Dermis blood vessel endothelial cell (primary cell): ENCODE measurements around the gene ASGR2. TPM values are rescaled to one million over a fixed set of nuclear protein-coding genes. Genes with fewer than 3 reads are reported as not detected.
"Not testable (repeated sequence)": the region's sequence is repeated elsewhere in the genome, so short reads cannot be mapped to it uniquely, and the experiment has no call there.

Experiments
- DNase-seq: peaks from one replicate; pipeline ENCODE4 v3.0.0; 2010
- total RNA-seq: library from RNA; depleted of rRNA; stranded (reverse); fragments of >200 nt; gene quantifications from 2 replicates; pipeline ENCODE4 v1.2.3, GENCODE V29; 2014

ASGR2 gene
- total RNA-seq, 1 donor from 2014 or later, result not detected

DNA sequence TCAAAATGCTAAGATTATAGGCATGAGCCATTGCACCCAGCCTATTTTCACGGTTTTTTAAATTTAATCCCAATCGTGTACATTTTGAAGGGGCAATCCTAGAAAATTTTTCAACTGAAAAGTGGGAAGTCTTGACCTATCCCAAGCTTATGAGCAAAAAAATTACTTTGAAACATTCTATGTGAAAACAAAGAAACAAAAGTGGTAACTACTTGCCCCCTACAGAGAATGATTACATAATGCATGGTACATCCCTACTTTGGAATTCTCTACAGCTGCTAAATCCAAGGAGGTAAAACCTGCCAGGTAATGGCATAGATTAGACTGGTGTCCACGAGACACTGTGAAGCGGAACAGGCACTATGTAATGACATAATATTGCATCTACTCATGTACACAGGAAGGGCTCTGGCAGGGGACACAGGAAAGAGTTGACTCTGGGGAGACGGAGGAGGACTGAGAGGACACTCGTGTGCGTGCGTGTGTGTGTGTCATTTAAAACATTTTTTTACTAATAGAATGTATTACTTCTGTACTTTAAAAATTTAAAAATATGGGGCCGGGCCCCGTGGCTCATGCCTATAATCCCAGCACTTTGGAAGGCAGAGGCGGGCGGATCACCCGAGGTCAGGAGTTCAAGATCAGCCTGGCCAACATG is 15.7 kb downstream of the ASGR2 start:
- no peak for DNase-seq

DNA sequence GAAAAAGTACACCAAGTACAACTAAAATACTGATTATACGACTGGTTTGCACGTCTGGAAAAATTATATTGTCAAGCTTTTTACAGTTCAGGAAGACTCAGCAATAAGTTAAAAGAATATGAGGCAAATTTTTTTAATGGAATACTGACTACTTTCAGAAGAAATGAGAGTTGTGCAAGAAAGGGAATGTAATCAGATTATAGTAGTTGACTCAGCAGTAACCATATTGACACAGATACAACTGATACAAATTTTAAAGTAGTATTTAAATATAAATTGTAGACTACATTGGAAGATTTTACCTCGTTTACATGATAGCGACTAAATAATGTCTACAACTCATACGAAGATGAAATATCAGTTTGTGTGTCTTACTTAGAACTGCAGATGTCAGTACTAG is 16.7 kb downstream of the ASGR2 start:
- DNase-seq, result no peak

DNA sequence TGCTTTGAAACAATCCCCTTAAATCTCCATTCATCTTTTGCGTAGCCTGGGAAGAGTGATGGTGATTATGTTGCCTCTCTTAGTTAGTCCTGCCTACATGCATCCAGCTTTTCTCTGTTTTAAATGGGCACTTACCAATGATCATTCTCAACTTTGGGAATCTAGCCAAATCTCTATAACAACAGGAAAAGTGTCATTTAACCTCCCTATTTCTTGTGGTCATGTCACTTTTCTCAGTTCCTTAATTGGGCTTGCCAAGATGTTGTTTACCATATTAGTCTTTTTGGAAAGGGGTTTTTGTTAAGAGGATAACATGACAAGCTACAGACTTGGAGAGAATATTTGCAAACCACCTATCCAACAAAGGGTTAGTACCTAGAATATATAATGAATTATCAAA is 19.0 kb downstream of the ASGR2 start:
- DNase-seq, result peak; percentile 72

DNA sequence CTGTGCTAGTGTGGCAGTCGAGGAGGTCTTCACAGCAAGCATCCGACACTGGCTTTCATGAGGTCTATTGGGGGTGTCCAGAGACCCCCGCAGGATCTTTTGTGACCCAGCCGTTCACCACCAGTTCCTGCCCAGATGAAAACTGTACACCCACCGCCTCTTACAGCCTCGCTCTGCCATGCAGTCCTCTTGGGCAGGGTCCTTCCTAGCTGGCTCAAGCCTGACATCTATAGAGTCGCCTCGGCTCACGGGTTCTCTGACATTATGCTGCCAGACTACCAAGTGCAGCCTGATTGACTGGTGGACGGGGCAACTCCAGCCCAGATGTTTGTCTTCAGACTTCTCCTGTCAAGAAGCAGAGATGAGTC is 20.0 kb downstream of the ASGR2 start:
- DNase-seq, result no peak

DNA sequence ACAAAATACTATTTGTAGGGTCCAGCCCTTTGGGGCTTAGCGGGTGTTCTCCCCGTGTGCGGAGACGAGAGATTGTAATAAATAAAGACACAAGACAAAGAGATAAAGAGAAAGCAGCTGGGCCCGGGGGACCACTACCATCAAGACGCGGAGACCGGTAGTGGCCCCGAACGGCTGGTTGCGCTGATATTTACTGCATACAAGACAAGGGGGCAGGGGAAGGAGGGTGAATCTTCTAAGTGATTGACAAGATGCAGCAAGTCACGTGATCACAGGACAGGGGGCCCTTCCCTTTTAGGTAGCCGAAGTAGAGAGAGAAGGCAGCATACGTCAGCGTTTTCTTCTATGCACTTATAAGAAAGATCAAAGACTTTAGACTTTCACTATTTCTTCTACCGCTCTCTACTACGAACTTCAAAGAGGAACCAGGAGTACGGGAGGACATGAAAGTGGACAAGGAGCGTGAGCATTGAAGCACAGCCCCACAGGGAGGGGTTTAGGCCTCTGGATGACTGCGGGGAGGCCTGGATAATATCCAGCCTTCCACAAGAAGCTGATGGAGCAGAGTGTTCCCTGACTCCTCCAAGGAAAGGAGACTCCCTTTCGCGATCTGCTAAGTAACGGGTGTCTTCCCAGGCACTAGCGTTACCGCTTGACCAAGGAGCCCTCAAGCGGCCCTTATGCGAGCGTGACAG is 23.2 kb downstream of the ASGR2 start:
- DNase-seq, result not testable (repeated sequence)

DNA sequence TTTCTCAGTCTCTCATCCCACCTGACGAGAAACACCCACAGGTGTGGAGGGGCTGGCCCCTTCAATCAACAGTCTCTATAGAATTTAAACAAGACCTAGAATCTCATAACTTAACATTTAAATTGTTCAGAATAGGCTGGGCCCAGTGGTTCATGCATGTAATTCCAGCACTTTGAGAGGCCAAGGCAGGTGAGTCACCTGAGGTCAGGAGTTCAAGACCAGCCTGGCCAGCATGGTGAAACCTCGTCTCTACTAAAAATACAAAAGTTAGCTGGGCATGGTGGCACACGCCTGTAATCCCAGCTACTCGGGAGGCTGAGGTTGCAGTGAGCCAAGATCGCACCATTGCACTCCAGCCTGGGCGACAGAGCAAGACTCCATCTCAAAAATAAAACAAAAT is 25.1 kb downstream of the ASGR2 start:
- not testable (repeated sequence) for DNase-seq

DNA sequence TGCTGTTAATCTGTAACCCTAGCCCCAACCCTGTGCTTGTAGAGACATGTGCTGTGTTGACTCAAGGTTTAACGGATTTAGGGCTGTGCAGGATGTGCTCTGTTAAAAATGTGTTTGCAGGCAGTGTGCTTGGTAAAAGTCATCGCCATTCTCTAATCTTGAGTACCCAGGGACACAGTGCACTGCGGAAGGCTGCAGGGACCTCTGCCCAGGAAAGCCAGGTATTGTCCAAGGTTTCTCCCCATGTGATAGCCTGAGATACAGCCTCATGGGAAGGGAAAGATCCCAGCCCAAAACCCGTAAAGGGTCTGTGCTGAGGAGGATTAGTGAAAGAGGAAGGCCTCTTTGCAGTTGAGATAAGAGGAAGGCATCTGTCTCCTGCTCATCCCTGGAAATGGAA is 26.2 kb downstream of the ASGR2 start:
- DNase-seq, result not testable (repeated sequence)

DNA sequence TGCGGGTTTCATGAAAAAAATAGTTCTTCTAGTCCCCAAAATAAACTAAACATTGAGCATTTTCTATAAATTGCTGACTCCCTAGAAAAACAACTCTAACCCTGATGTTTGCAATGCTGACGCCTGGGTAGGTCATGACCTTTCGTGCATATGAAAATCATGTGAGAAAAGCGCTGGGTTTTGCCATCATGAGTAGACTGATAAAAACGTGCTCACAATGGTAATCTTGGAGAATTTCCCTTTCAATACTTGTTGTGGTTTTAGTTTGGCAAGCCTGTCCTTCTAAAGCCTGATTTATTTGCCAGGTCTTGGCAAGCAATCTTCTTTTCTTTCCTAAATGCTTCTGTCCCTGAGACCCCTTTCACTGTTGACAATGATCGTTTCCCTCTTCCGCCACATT is 30.5 kb downstream of the ASGR2 start:
- DNase-seq, result peak; percentile 27

DNA sequence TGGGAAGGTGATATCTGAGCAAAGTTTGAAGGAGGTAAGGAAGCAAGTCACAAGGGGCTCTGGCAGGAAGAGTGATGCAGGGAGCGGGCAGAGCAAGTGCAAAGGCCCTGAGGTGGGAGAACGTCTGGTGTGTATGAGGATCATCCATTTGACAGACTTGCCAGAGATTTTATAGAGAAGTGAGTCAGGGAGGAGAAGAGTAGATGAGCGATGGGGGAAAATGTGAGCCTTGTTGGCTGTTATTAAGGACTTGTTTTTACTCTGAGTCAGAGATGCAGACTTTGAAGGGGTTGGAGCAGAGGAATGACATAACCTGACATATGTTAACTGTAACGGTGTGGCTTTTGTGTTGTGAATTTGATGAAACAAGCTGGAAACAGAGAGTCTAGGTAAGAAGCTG is 31.0 kb downstream of the ASGR2 start:
- DNase-seq, result no peak

DNA sequence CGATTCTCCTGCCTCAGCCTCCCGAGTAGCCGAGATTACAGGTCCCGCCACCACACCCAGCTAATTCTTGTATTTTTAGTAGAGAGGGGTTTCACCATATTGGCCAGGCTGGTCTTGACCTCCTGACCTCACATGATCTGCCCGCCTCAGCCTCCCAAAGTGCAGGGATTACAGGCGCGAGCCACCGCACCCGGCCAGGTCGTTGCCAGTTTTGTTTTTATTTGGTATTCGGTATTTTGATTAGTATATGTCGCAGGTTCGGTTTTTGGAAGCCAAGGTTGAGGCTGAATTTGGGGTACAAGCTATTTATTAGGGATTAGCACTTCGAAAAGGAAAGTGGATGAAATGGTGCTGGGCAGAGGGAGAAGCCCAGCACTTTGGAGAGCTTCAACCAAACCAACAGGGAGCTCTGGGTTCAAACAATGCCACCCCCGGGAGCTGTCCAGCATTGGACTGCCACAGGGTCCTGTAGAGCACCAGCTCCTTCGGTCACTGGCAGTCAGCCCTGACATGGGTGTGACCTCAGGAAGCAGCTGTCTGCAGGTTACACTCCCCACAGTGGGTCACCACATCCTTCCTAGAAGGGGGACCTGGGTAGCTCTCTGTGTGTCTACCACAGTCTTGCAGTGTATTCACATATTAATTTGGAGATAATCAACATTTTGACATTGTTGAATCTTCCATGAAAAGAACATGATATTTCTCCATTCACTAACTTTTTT is 33.1 kb downstream of the ASGR2 start:
- DNase-seq, result peak; percentile 19

DNA sequence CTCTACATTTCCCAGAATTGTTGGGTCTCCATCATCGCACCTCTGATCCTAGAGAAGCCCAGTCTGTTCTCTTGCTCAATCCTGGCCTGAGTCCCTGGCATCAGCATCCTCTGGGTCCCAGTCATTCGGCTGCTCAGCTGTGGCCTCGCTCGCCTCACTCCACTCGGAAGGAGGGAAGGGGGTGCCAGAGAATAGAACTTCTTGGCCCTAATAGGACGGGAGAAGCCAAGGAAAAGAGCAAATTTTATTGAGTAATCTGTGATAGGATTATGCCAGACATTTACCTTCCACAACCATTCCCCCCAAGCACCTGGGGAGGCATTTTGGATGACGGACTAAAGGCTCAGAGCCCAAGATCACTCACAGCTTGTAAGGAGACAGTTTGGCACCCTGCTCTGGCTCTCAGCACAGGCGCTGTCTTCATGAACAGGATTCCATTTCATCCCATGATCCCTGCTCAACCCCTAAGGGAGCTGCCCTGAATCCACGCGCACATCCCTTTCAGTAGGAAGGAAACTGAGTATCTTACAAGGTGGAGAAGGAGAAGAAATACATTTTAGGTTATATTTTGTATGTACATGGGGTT is 34.1 kb downstream of the ASGR2 start:
- DNase-seq, result no peak

DNA sequence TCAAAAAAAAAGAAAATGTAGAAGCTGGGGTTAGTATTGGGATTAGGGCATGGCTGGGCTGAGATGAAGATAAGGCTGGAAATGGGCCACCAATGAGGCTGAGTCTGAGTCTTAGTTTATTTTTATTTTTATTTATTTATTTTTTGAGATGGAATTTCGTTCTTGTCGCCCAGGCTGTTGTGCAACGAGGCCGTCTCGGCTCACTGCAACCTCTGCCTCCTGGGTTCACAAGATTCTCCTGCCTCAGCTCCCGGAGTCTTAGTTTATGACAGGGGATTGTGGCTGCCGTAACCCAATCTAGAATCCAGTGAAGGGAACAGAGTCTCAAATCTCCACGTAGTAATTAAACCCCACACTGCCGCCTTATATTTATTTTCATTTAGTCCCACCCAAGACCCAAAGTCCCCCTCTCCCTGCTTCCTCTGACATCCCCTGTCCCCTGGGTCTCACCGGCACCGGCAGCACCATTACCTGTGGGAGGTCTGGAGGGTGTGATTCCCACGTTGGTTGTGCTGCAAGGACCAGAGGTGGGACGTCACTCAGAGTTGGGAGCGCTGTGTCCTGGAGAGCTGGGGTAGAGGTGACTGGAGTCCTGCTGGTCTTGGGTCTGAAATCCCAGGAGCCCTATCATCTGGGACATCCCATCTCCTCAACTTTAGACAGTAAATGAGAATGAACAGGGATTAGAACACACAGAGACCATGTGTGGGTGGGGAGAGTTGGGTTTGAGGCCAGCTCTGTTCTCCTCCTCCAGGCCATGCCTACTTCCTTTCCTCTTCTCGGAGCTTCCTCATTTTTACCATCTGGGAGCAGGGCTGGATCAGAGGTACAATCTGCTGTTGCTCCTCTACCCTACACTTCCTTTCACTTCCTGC is 34.8 kb downstream of the ASGR2 start, which contains the start of gene CLEC10A:
Gene CLEC10A, minus strand, starts transcription at position 671 of the 875 bp plus-strand sequence. CDS start 1,439 bp downstream, outside the sequence.
- DNase-seq, result no peak

DNA sequence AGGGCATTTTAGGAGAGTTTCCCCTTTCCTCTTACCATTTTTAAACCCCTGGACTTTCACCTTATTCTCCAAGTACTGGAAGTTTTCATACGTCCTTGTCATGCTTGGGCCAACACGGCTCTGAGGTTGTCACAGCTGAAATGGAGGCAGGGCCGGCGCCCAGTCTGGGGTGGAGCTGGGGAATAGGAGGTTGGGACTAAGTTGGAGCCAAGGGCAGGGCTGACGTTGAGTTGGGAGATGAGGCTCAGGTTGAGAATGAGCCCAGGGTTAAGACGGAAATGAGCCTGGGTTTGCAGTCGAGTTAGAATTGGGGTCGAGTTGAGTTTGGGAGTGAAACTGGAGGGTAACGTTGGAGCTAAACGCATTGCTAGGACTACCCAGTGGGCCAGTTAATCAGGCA is 35.9 kb downstream of the ASGR2 start:
- no peak for DNase-seq

DNA sequence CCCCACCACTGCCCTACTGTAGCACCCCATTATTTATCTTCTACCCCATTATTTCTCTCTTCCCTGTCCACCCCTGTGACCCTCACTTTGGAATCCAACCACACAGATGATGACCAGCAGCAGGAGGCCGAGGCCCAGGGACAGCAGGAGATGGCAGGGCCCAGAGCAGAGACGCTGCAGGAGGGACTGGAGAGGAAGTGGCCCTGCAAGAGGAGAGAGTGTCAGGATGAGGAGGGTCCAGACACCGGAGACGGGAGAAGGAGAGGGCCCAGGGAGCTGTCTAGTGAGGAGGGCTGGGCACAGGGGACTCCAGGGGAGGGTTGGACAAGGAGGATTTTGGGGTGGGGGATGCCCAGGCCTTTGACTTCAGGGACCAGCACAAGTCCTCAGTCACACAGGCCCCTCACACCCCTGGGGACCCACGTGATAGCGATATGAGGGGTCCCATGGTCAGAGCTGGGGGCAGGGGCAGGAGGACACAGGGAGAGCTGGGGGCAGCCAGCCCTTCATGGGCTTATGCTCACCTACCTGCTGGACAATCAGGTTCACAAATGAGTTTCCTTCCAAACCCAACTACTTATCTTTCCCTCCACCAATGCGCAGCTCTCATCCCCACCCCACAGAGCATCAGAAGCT is 36.6 kb downstream of the ASGR2 start:
- DNase-seq, result no peak

DNA sequence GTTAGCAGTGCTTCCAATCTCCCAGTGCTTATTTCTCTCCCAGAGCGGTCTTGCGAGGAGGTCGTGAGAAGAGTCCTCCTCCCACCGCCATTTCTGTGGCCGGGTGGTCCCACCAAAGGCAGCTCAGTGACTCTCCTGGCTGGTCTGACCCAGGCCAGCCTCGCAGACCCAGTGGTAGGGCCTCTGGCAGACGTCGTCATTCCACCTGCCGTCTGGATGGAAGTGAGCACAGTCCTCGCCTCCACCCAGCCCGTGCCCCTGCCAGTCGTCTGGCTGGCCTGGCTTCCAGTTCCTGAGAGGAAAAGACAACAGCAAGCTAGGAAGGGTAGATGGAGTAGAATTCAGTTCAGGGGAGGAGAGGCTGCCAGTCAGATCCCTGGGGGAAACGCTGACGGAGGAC is 39.7 kb downstream of the ASGR2 start:
- DNase-seq, result no peak

DNA sequence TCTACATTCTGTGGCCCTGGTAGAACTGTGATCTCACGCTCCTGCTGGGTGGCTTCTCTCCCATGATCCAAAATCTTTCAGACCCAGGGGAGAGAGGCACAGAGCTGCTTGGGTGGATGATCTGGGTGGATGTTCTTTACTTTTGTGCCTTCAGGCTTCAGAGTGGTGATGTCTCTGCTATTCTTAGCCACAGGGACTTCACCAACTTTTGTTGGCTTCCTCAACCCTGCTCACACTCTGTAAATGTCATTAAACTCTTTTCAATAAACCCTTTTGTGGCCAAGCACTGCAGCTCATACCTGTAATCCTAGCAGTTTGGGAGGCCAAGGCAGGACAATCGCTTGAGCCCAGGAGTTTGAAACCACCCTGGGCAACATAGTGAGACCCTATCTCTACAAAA is 42.2 kb downstream of the ASGR2 start:
- DNase-seq, result no peak

DNA sequence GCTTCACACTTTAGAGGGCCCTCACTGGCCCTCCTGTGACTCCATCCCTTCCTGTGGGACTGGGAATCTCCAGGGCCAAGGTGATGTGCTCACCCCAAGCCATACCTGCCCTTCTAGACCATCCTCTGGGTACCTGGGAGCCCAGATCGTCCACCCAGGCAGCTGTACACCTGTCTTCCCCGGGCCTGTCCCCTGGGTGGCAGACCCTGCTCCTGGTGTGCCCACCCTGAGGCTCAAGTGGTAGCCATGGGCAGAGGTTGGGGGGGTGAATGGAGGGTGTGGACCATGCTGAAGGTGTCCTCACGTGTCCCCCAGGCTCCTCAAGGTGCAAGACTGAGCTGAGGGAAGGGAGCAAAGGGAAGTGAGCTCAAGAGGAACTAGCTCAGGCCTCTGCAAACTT is 43.9 kb downstream of the ASGR2 start:
- no peak for DNase-seq

DNA sequence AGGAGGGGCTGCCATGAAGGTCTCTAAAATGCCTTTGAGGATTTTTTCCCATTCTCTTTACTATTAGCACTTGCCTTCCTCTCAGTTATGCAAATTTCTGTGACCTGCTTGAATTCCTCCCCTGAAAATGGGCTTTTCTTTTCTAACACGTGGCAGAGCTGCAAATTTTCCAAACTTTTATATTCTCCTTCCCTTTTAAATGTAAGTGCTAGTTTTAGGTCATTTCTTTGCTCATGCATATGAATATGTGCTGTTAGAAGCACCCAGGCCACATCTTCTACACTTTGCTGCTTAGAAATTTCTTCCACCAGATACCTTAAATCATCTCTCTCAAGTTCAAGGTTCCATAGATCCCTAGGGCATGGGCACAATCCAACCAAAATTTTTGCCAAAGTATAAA is 46.4 kb downstream of the ASGR2 start:
- DNase-seq, result no peak

DNA sequence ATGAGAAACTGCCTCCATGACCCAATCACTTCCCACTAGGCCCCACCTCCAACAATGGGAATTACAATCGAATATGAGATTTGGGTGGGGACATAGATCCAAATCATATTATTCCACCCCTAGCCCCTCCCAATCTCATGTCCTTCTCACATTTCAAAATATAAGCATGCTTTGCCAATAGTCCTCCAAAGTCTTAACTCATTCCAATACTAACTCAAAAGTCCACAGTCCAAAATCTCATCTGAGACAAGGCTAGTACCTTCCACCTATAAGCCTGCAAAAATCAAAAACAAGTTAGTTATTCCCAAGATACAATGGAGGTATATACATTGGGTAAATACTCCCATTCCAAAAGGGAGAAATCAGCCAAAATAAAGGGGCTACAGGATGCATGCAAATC is 47.4 kb downstream of the ASGR2 start:
- DNase-seq, result no peak

DNA sequence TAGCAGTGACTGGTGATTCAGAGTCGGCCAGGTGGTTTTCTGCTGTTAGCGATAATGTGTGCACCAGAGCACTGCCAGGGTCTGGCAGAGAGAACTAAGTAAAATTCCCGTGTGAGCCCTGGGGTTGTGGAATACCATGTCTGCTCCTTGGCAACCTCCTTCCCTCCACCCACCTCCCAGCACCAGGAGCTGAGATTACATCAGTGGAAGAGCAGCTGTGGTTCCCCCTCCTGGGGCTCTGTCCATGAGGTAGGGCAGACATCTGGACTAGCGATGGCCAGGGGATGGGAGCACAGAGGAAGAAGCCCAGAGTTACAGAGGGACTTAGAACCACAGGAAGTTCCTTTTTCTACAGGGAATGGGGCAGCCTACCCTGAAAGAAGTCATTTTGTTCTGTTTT is 50.4 kb downstream of the ASGR2 start:
- no peak for DNase-seq

DNA sequence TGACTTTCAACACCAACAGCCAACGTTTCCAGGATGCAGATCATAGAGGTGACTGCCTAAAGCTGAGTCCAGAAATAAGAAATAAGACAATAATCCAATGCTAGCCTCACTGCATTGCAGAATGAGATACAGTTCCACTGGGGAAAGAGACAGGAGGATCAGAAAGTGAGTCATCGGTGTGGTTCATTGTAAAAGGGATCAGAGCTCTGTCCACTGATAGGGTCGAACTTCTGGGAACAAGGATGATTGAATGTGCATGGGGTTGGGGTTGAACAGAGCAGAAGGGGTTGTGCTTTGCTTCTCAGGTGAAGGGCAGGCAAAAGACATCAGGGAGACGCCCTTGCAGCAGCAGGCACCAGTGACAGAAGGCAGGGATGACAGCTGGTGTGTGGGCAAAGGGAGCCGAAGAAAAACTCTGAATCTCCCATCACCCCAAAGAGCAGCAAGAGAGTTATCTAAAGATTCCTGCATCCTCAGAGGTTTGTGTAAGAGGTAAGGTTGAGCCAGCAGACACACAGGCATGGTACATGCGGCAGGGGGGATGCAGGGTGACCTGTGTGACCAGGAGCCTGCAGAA is 51.0 kb downstream of the ASGR2 start:
- DNase-seq, result peak; percentile 34
